Right cardiac atrium (tissue), 5 donors: ENCODE measurements around the gene CASR. TPM values are rescaled to one million over a fixed set of nuclear protein-coding genes. Genes with fewer than 3 reads are reported as not detected.
A peak's percentile ranks its signal among the peaks of the same experiment; 100 is the strongest.

Experiments used
- ATAC-seq, 2 donors: fragments of 200-7000 bp; cut with Tn5 transposase; one replicate each; pipeline versions ENCODE4 v1.8.0 to v1.9.1; 2020; ENCODE audit warnings: moderate library complexity in 2 of 2, mild to moderate bottlenecking in 1 of 2
- DNase-seq, 3 donors: peaks; one replicate each; pipeline ENCODE4 v3.0.0-alpha.2; 2020
- H3K27ac ChIP-seq: one replicate; pipeline ENCODE4 v1.5.1; 2013; ENCODE audit warnings: mild to moderate bottlenecking, low read length, control low read depth, moderate library complexity
- H3K27me3 ChIP-seq: one replicate; pipeline ENCODE4 v1.6.1; 2013; ENCODE audit not compliant: control insufficient read depth, insufficient read depth
- H3K4me1 ChIP-seq: one replicate; pipeline ENCODE4 v1.6.1; 2013; ENCODE audit warnings: low read length; ENCODE audit not compliant: control insufficient read depth, insufficient read depth
- H3K4me3 ChIP-seq: one replicate; pipeline ENCODE4 v1.5.1; 2013; ENCODE audit warnings: low read length, control low read depth
- H3K9me3 ChIP-seq: one replicate; pipeline ENCODE4 v1.6.1; 2013; ENCODE audit warnings: low read length; ENCODE audit not compliant: control insufficient read depth
- WGBS: extraction: QIAGEN DNeasy Blood & Tissue Kit; methylation state at CpG from one replicate; pipeline ENCODE4 v1.1.7; 2013; 5-methylcytosine and 5-hydroxymethylcytosine counted together
- intact Hi-C, 4 donors: fragments of 100-400 bp; cut with DNase I; formaldehyde crosslinking; loops; one replicate each; pipeline versions ENCODE4 v1.11.0 to v1.14.0; 2022 to 2023
- polyA plus RNA-seq: library from polyadenylated mRNA; stranded (reverse); fragments of 200-250 nt; gene quantifications from one replicate; pipeline ENCODE4 v1.2.3, GENCODE V29; 2013
- total RNA-seq, 4 donors: library from RNA; stranded (reverse); fragmentation: NEBNext Ultra II Directional; extraction: Animal tissue kit (Norgen Biotek cat#: 25700); gene quantifications; one replicate each; pipeline ENCODE4 v1.2.1, GENCODE V29; 2021
- donor health status: healthy with polysubstance abuse.
- donor health status: DM: no; HTN: yes; CAD: no.
- donor health status: DM: no; HTN: no; CAD: no.
- donor health status: DM: no; HTN: yes; CAD: no; lungs with severe emphysema.
- donor health status: DM: yes; HTN: yes; CAD: no.

CASR gene
- total and polyA plus RNA-seq, 5 donors = not detected

DNA sequence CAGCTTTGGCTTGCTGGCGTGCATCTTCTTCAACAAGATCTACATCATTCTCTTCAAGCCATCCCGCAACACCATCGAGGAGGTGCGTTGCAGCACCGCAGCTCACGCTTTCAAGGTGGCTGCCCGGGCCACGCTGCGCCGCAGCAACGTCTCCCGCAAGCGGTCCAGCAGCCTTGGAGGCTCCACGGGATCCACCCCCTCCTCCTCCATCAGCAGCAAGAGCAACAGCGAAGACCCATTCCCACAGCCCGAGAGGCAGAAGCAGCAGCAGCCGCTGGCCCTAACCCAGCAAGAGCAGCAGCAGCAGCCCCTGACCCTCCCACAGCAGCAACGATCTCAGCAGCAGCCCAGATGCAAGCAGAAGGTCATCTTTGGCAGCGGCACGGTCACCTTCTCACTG is 101.0 kb downstream of the CASR start:
- DNase-seq (no peak), ATAC-seq (no peak)
- Histone ChIP-seq H3K9me3 (no peaks in the 10 kb centered on the region), H3K4me1 (no peaks in the 10 kb centered on the region), H3K4me3 (no peak overlapping the region), H3K27ac (no peak overlapping the region), H3K27me3 (no peaks in the 10 kb centered on the region)
- intact Hi-C loops = no loop called here
- WGBS = 91% methylated on average over 20 of the region's 20 CpGs

- 41% methylated on average over 6 of the region's 6 CpGs for WGBS
- H3K9me3 ChIP-seq = no peaks in the 10 kb centered on the region
- H3K27me3 ChIP-seq = no peaks in the 10 kb centered on the region
- ATAC-seq (no peak), DNase-seq (no peak)
- no peaks in the 10 kb centered on the region for H3K4me1 ChIP-seq
- H3K4me3 ChIP-seq = no peak overlapping the region
- intact Hi-C loops = no loop called here
- no peak overlapping the region for H3K27ac ChIP-seq
These were observed 110.9 kb downstream of the CASR start for GRCh38 chr3:122294359-122294758.

- DNase-seq = no peak
- Histone ChIP-seq H3K4me1 (no peaks in the 10 kb centered on the region), H3K27me3 (no peaks in the 10 kb centered on the region), H3K27ac (no peak overlapping the region), H3K9me3 (no peaks in the 10 kb centered on the region), H3K4me3 (no peak overlapping the region)
- peak; percentile 45 to 69 for ATAC-seq
- 69% methylated on average over 5 of the region's 5 CpGs for WGBS
- intact Hi-C loops = no loop called here
These were observed 112.0 kb downstream of the CASR start for GRCh38 chr3:122295266-122296062.

- Histone ChIP-seq H3K4me3 (no peak overlapping the region), H3K9me3 (no peaks in the 10 kb centered on the region), H3K27me3 (no peaks in the 10 kb centered on the region), H3K4me1 (no peaks in the 10 kb centered on the region), H3K27ac (no peak overlapping the region)
- intact Hi-C loops = no loop called here
- no peak for DNase-seq
- ATAC-seq = no peak
- WGBS = 72% methylated on average over 2 of the region's 2 CpGs
These were observed 114.8 kb downstream of the CASR start for GRCh38 chr3:122298239-122298638.

GRCh38 chr3:122299215-122299614 is 115.7 kb downstream of the CASR start:
- Histone ChIP-seq H3K27me3 (no peaks in the 10 kb centered on the region), H3K9me3 (no peaks in the 10 kb centered on the region), H3K4me3 (no peak overlapping the region), H3K27ac (no peak overlapping the region), H3K4me1 (no peaks in the 10 kb centered on the region)
- DNase-seq = no peak
- no peak for ATAC-seq
- intact Hi-C loops = no loop called here

- Histone ChIP-seq H3K4me1 (no peaks in the 10 kb centered on the region), H3K27me3 (no peaks in the 10 kb centered on the region), H3K27ac (no peak overlapping the region), H3K9me3 (no peaks in the 10 kb centered on the region), H3K4me3 (no peak overlapping the region)
- no peak for DNase-seq
- no peak for ATAC-seq
- intact Hi-C loops = no loop called here
- WGBS = 81% methylated on average over 12 of the region's 12 CpGs
These were observed 116.5 kb downstream of the CASR start for GRCh38 chr3:122299872-122300460.

GRCh38 chr3:122301063-122301462 is 117.6 kb downstream of the CASR start:
- Histone ChIP-seq H3K9me3 (no peaks in the 10 kb centered on the region), H3K4me3 (no peak overlapping the region), H3K27me3 (no peaks in the 10 kb centered on the region), H3K27ac (no peak overlapping the region), H3K4me1 (no peaks in the 10 kb centered on the region)
- ATAC-seq = no peak
- no peak for DNase-seq
- intact Hi-C loops = no loop called here

DNA sequence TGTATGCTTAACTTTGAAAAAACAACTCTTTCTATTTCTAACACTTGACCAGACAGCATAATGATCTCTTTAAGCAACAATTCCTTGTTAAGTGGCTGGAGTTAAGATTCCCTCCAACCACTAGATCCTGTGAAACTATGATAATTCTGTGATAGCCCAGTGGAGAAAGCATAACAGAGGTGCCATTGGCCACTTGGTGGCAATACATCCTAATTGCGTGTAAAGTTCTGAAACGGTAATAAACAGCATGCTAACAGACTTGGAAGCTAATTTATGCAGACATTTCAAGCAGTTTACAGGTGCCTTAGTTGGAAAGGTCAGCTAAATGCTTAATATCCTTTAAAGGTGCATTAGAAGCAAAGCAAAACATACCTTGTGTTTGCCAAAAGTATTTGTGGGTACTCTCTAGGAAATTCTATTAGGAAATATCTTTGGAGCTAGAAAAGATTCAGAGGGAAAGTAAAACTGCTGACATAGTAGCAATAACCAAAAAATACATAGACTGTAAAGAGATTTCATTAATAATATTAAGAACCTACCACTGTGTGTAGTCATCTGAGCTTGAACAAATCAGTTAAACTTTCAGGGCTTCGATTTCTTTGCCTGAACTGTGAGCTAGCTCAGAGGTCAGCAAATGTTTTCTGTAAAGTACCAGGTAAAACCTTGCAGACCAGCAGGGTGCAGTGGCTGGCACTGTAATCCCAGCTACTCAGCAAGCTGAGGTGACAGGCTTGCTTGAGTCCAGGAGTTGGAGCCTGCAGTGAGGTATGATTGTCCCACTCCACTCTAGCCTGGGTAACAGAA is 122.6 kb downstream of the CASR start:
- Histone ChIP-seq H3K4me1 (no peaks in the 10 kb centered on the region), H3K9me3 (no peaks in the 10 kb centered on the region), H3K27me3 (no peaks in the 10 kb centered on the region), H3K4me3 (no peak overlapping the region), H3K27ac (no peak overlapping the region)
- no peak for ATAC-seq
- DNase-seq = no peak
- 29% methylated on average over 3 of the region's 3 CpGs for WGBS
- intact Hi-C loops = no loop called here

DNA sequence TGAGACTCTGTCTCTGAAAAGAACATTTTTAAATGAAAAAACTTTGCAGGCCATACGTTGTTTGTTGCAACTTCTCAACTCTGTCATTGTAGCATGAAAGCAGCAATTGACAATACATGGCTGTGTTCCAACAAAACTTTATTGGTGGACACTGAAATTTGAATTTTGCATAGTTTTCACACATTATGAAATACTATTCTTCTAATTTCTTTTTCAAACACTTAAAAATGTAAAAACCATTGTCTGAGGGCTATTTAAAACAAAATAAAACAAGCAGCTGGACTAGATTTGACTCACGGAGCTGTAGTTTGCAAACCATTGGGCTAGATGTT is 123.1 kb downstream of the CASR start:
- 49% methylated on average over 2 of the region's 2 CpGs for WGBS
- H3K9me3 ChIP-seq = no peaks in the 10 kb centered on the region
- no peak for DNase-seq
- intact Hi-C loops = no loop called here
- H3K27me3 ChIP-seq = no peaks in the 10 kb centered on the region
- no peak overlapping the region for H3K27ac ChIP-seq
- no peak overlapping the region for H3K4me3 ChIP-seq
- no peaks in the 10 kb centered on the region for H3K4me1 ChIP-seq
- no peak for ATAC-seq

GRCh38 chr3:122307094-122307687 is 123.7 kb downstream of the CASR start:
- ATAC-seq = no peak
- Histone ChIP-seq H3K4me3 (no peak overlapping the region), H3K27me3 (no peaks in the 10 kb centered on the region), H3K9me3 (no peaks in the 10 kb centered on the region), H3K27ac (no peak overlapping the region), H3K4me1 (no peaks in the 10 kb centered on the region)
- WGBS = 68% methylated on average over 4 of the region's 4 CpGs
- intact Hi-C loops = no loop called here
- no peak for DNase-seq

DNA sequence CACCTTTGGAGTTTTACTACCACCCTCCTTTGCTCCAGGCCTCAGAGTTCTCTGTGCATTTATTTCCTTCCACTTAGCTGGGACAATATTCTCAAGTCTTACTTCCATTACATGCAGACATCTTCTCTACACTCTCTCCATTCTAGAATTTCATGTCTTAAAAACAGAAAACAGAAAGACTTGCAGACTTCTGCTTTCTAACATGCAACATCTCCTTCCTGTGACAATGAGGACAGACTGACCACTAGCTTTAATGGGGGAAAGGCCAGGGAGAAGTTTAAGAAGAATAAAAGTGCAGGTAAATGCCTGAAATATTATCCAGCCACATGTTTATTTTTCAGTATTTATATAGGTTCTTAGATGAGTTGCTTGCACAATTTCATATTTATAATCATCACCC is 124.5 kb downstream of the CASR start:
- Histone ChIP-seq H3K27ac (no peak overlapping the region), H3K4me1 (no peaks in the 10 kb centered on the region), H3K9me3 (no peaks in the 10 kb centered on the region), H3K4me3 (no peak overlapping the region), H3K27me3 (no peaks in the 10 kb centered on the region)
- ATAC-seq (no peak), DNase-seq (no peak)
- intact Hi-C loops = no loop called here
